ENCODE measurements around the gene PPID.
"Not testable (repeated sequence)": the region's sequence is repeated elsewhere in the genome, so short reads cannot be mapped to it uniquely, and the experiment has no call there.

PPID gene

GRCh38 chr4:158729716-158730559, 6.7 kb upstream of the PPID start:
- peak; percentile 65 for DNase-seq

GRCh38 chr4:158728236-158728635, 5.0 kb upstream of the PPID start:
- no peak for DNase-seq

GRCh38 chr4:158726633-158727032, 3.4 kb upstream of the PPID start:
- no peak for DNase-seq

- DNase-seq = no peak
Observed at GRCh38 chr4:158724637-158725036, 1.4 kb upstream of the PPID start.

GRCh38 chr4:158722291-158722916, 792 bp downstream of the PPID start:
- peak; percentile 34 for DNase-seq

GRCh38 chr4:158721680-158722079, 1.5 kb downstream of the PPID start:
- DNase-seq = no peak

GRCh38 chr4:158715802-158716201, 7.4 kb downstream of the PPID start:
- no peak for DNase-seq

GRCh38 chr4:158714937-158715336, 8.3 kb downstream of the PPID start:
- DNase-seq = no peak

- DNase-seq = not testable (repeated sequence)
Observed at GRCh38 chr4:158712622-158713021, 10.6 kb downstream of the PPID start.

- no peak for DNase-seq
Observed at GRCh38 chr4:158710814-158711213, 12.4 kb downstream of the PPID start.

GRCh38 chr4:158704274-158704673, 18.9 kb downstream of the PPID start:
- no peak for DNase-seq

GRCh38 chr4:158688813-158689212, 34.4 kb downstream of the PPID start:
- no peak for DNase-seq

- no peak for DNase-seq
Observed at GRCh38 chr4:158682066-158682465, 41.1 kb downstream of the PPID start.

GRCh38 chr4:158681629-158682028, 41.6 kb downstream of the PPID start:
- DNase-seq = no peak

- no peak for DNase-seq
Observed at GRCh38 chr4:158678767-158679166, 44.4 kb downstream of the PPID start.

- no peak for DNase-seq
Observed at GRCh38 chr4:158676076-158676475, 47.1 kb downstream of the PPID start.

GRCh38 chr4:158673633-158674032, 49.6 kb downstream of the PPID start:
- DNase-seq = no peak

- DNase-seq = peak; percentile 100
Observed at GRCh38 chr4:158671915-158672806, 51.0 kb downstream of the PPID start, which contains the start of gene ETFDH. ETFDH (plus strand) TSS chr4:158672296; CDS start chr4:158672457, 161 bp downstream.

- no peak for DNase-seq
Observed at GRCh38 chr4:158671665-158671914, 51.6 kb downstream of the PPID start, which contains the start of gene C4orf46. C4orf46 (minus strand) TSS chr4:158671887; CDS start chr4:158671801, 86 bp downstream.

- peak; percentile 87 for DNase-seq
Observed at GRCh38 chr4:158670975-158671664, 52.1 kb downstream of the PPID start.

- no peak for DNase-seq
Observed at GRCh38 chr4:158669310-158669709, 53.9 kb downstream of the PPID start.

GRCh38 chr4:158667651-158668198, 55.5 kb downstream of the PPID start:
- no peak for DNase-seq
